OCI-LY7 (cell line): ENCODE measurements around the gene HOXC4. TPM values are rescaled to one million over a fixed set of nuclear protein-coding genes. Genes with fewer than 3 reads are reported as not detected.
"Not testable (repeated sequence)": the region's sequence is repeated elsewhere in the genome, so short reads cannot be mapped to it uniquely, and the experiment has no call there.

Experiments
- BruUV-seq: library from RNA; stranded (reverse); fragments of 400-500 nt; replicated peaks from 2 replicates; lab custom pipeline; 2021; lab: Mats Ljungman, UMichigan
- CTCF ChIA-PET: fragments of 300-600 bp; sonication (Branson Sonifier 250); formaldehyde crosslinking; loops from one replicate; lab custom pipeline; 2022; ENCODE audit warnings: antibody characterized with exemption; ENCODE audit not compliant: unreplicated experiment; lab: Charles Lee
- POLR2A ChIA-PET: fragments of 300-600 bp; sonication (Branson Sonifier 250); formaldehyde crosslinking; loops from one replicate; lab custom pipeline; 2022; ENCODE audit warnings: antibody characterized with exemption; lab: Charles Lee
- DNase-seq: peaks from one replicate; pipeline ENCODE4 v3.0.0-alpha.2; 2015; ENCODE audit warnings: low spot score
- H2AFZ ChIP-seq: fragments of 200-600 bp; sonication (generic), shearing (Covaris generic); 2 replicates; pipeline ENCODE4 v1.6.1; 2014; ENCODE audit warnings: mild to moderate bottlenecking, antibody characterized with exemption, low read length, moderate library complexity
- H3K27ac ChIP-seq: fragments of 200-600 bp; sonication (generic); 2 replicates; pipeline ENCODE4 v1.5.1; 2014; ENCODE audit warnings: mixed run types, low read depth, mild to moderate bottlenecking, moderate library complexity, low read length, inconsistent platforms; ENCODE audit not compliant: poor library complexity, severe bottlenecking
- H3K36me3 ChIP-seq: fragments of 200-600 bp; sonication (generic); 2 replicates; pipeline ENCODE4 v1.6.1; 2014; ENCODE audit warnings: mild to moderate bottlenecking, antibody characterized with exemption, low read length, moderate library complexity, mixed read lengths; ENCODE audit not compliant: insufficient read depth
- H3K4me1 ChIP-seq: fragments of 200-600 bp; sonication (generic); 2 replicates; pipeline ENCODE4 v1.5.1; 2014; ENCODE audit warnings: mild to moderate bottlenecking, low read length; ENCODE audit not compliant: insufficient read depth, poor library complexity, severe bottlenecking
- H3K4me2 ChIP-seq: fragments of 200-600 bp; sonication (generic); 2 replicates; pipeline ENCODE4 v1.6.1; 2014; ENCODE audit warnings: mild to moderate bottlenecking, low read length
- H3K4me3 ChIP-seq: fragments of 200-600 bp; sonication (generic); 2 replicates; pipeline ENCODE4 v1.5.1; 2014; ENCODE audit warnings: mild to moderate bottlenecking, low read depth, low read length; ENCODE audit not compliant: poor library complexity, severe bottlenecking
- H3K79me2 ChIP-seq: fragments of 200-600 bp; sonication (generic); 2 replicates; pipeline ENCODE4 v1.6.1; 2016; ENCODE audit warnings: low read depth, mild to moderate bottlenecking, low read length, moderate library complexity, mixed read lengths; ENCODE audit not compliant: insufficient read depth
- H3K9me2 ChIP-seq: fragments of 200-600 bp; sonication (generic); 2 replicates; pipeline ENCODE4 v1.6.1; 2016; ENCODE audit warnings: mild to moderate bottlenecking, low read length, mixed read lengths; ENCODE audit not compliant: insufficient read depth
- H3K9me3 ChIP-seq: fragments of 200-600 bp; sonication (generic); 2 replicates; pipeline ENCODE4 v1.6.1; 2014; ENCODE audit warnings: mild to moderate bottlenecking, mixed run types, low read length, mixed read lengths
- H4K20me1 ChIP-seq: fragments of 200-600 bp; sonication (generic); 2 replicates; pipeline ENCODE4 v1.6.1; 2014; ENCODE audit warnings: mild to moderate bottlenecking, antibody characterized with exemption, low read length, moderate library complexity, mixed read lengths; ENCODE audit not compliant: insufficient read depth
- CTCF ChIP-seq: fragments of 200-600 bp; sonication (generic); conservative IDR thresholded peaks from 2 replicates; pipeline ENCODE4 v1.5.1; 2014; ENCODE audit warnings: mild to moderate bottlenecking, antibody characterized with exemption, low read length, moderate library complexity, mixed read lengths
- EZH2phosphoT487 ChIP-seq: fragments of 200-600 bp; sonication (generic); IDR thresholded peaks from 2 replicates; pipeline ENCODE4 v1.6.1; 2018; ENCODE audit warnings: low read depth, borderline replicate concordance, mild to moderate bottlenecking, mixed run types, antibody characterized with exemption, low read length, moderate library complexity, mixed read lengths
- intact Hi-C: fragments of 100-400 bp; cut with micrococcal nuclease; formaldehyde crosslinking; loops from one replicate; pipeline ENCODE4 v1.10.0; 2022; ENCODE audit not compliant: unreplicated experiment
- total RNA-seq, 2 experiments: library from RNA; depleted of rRNA in 1 of 2; stranded (reverse); fragments of >200 nt in 1 of 2; shearing (Covaris generic) in 1 of 2; gene quantifications; 2 replicates each; pipeline ENCODE4 v1.2.3, GENCODE V29; 2014 to 2022

Gene HOXC4
- total RNA-seq, 2 experiments from 2014 or later, result 7.1 to 20.0 TPM

DNA sequence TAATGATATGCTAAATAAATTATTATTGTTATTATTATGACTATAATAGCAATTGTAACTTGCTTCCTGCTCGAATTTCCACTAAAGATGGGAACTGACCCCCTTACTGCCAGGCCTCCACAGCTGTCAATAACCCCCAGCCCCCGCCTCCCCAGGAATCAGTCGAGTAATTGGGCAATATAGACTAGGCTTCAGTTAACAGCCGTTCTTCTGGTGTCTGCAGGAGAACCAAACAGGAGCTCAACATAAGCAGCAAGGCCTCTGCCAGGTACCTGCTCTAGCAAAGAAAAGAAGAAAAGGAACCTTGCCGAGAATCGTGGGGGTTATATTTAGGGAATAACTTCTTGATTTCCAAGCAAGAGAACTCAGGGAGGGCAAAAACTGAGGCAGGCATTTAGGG is 21.8 kb downstream of the HOXC4 start:
- BruUV-seq, result no TSS peak
- intact Hi-C loops, result no loop called here
- ChIA-PET POLR2A (interaction anchor here (0.6 to 0.7 kb wide), 2 partner anchors 54 to 1428 kb away, joined by 3 to 5 read pairs; no protein-coding TSS in a partner anchor), CTCF (no interaction called here)
- no peak overlapping the region for H3K27ac ChIP-seq
- H3K79me2 ChIP-seq, result no peaks in the 10 kb centered on the region
- H2AFZ ChIP-seq, result no peak overlapping the region
- no peak overlapping the region for H3K4me2 ChIP-seq
- TF ChIP-seq CTCF, result no peak
- no peak for TF ChIP-seq EZH2phosphoT487
- H3K9me2 ChIP-seq, result no peaks in the 10 kb centered on the region
- no peaks in the 10 kb centered on the region for H4K20me1 ChIP-seq
- no peak overlapping the region for H3K4me3 ChIP-seq
- DNase-seq, result no peak
- no peaks in the 10 kb centered on the region for H3K36me3 ChIP-seq
- no peaks in the 10 kb centered on the region for H3K9me3 ChIP-seq
- no peaks in the 10 kb centered on the region for H3K4me1 ChIP-seq

DNA sequence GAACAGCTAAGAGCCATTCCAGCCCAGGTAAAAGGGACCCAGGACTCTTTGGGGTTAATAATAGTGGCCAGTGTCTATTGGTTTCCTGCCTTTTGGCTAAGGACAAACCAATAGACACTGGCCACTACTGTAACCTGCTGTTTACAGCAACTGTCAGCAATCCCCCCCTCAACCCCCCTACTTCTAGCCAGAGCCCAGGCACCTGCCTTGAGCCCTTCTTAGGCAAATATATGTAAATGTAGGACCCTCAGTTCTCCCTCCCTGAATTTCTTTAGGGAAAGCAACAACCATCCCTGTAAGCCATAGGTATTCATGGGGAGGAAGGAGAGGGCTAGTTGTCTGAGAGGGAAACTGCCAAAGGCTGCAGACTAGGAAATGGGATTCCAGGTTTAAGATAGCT is 22.3 kb downstream of the HOXC4 start:
- BruUV-seq, result no TSS peak
- Histone ChIP-seq H3K9me3 (no peaks in the 10 kb centered on the region), H3K4me2 (no peak overlapping the region), H2AFZ (no peak overlapping the region), H3K79me2 (no peaks in the 10 kb centered on the region), H3K4me3 (no peak overlapping the region), H3K27ac (no peak overlapping the region), H4K20me1 (no peaks in the 10 kb centered on the region), H3K36me3 (no peaks in the 10 kb centered on the region), H3K4me1 (no peaks in the 10 kb centered on the region), H3K9me2 (no peaks in the 10 kb centered on the region)
- no peak for TF ChIP-seq EZH2phosphoT487
- TF ChIP-seq CTCF, result no peak
- DNase-seq, result no peak
- ChIA-PET CTCF (no interaction called here), POLR2A (interaction anchor here (1.5 kb wide), 1 partner anchor 21 kb away, joined by 6 read pairs; no protein-coding TSS in a partner anchor)
- intact Hi-C loops, result no loop called here

DNA sequence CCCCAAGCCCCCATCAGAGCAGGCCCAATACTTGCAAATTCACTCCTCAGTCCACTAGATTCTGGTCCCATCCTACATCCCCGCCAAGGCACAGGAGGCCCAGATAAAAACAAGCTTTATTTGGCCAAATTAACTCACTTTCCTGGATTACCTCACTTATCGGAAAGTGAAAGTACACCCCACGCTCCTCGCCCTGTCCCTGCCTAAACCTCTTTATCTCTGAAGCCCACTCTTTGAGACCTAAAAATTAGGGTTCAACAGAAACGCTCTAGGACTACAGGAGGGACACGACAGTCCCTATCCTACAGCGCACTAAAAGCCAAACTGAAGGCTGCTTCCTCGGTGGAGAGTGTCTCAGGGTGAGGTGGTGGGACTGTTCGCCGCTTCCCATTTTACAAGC is 24.2 kb downstream of the HOXC4 start:
- H3K4me3 ChIP-seq, H3K36me3 ChIP-seq, intact Hi-C loops, H3K9me3 ChIP-seq, BruUV-seq, H3K27ac ChIP-seq, H3K9me2 ChIP-seq, H3K4me1 ChIP-seq, H4K20me1 ChIP-seq, DNase-seq, H2AFZ ChIP-seq, H3K4me2 ChIP-seq, H3K79me2 ChIP-seq: not testable (repeated sequence)
- ChIA-PET CTCF (interaction anchor here (0.6 kb wide), 1 partner anchor 33 kb away, joined by 7 read pairs; no protein-coding TSS in a partner anchor), POLR2A (interaction anchor here (0.6 to 1.3 kb wide), 2 partner anchors 10 to 24 kb away, joined by 3 to 5 read pairs; partner anchors contain the start of gene HOXC4)

GRCh38 chr12:54079115-54079514 is 25.5 kb downstream of the HOXC4 start:
- H3K4me3 ChIP-seq, BruUV-seq, intact Hi-C loops, CTCF ChIA-PET, H3K9me3 ChIP-seq, POLR2A ChIA-PET, H3K27ac ChIP-seq, H4K20me1 ChIP-seq, H3K4me1 ChIP-seq, H3K36me3 ChIP-seq, H3K79me2 ChIP-seq, H3K9me2 ChIP-seq, DNase-seq, H2AFZ ChIP-seq, H3K4me2 ChIP-seq: not testable (repeated sequence)

- H3K79me2 ChIP-seq, intact Hi-C loops, H3K4me2 ChIP-seq, H3K4me3 ChIP-seq, H3K27ac ChIP-seq, H3K36me3 ChIP-seq, H3K4me1 ChIP-seq, DNase-seq, CTCF ChIA-PET, H3K9me2 ChIP-seq, H4K20me1 ChIP-seq, H3K9me3 ChIP-seq, BruUV-seq, H2AFZ ChIP-seq: not testable (repeated sequence)
- POLR2A ChIA-PET, result interaction anchor here (0.6 kb wide), 1 partner anchor 113 kb away, joined by 10 read pairs; no protein-coding TSS in a partner anchor
These were observed 26.6 kb downstream of the HOXC4 start for GRCh38 chr12:54080008-54080924.
